ENCODE results near the gene SPRR1A. TPM values are rescaled to one million over a fixed set of nuclear protein-coding genes. Genes with fewer than 3 reads are reported as not detected.
"Not testable (repeated sequence)": the region's sequence is repeated elsewhere in the genome, so short reads cannot be mapped to it uniquely, and the experiment has no call there.

SPRR1A gene
- total and polyA plus RNA-seq, 12 donors, result not detected

- Histone ChIP-seq H3K4me1 (no peaks in the 10 kb centered on the region), H3K4me3 (no peak within 1 kb of the TSS), H3K27me3 (no peaks in the 10 kb centered on the region), H3K36me3 (no peaks in the 10 kb centered on the region), H3K9me3 (peaks cover 0 to 3% (median 0%) of the 10 kb centered on the region in 11 donors), H3K27ac (no peak within 1 kb of the TSS)
- no peak for TF ChIP-seq CTCF (IDR thresholded peaks at IDR 0.05)
- WGBS, 2 donors, result 58 to 65% methylated on average over 2 of the region's 2 CpGs
- ATAC-seq, result no peak
- intact Hi-C loops (cut with DNase I), result no loop called here
- DNase-seq, result no peak
Measured at GRCh38 chr1:153001382-153001781, 17.5 kb downstream of the SPRR1A start, which contains the start of gene SPRR3. SPRR3 (plus strand) TSS chr1:153001749; CDS start chr1:153003021, 1,272 bp downstream.

GRCh38 chr1:153011235-153011758, 27.4 kb downstream of the SPRR1A start:
- H3K27me3 ChIP-seq; intact Hi-C loops (cut with DNase I); H3K4me1 ChIP-seq; H3K27ac ChIP-seq; H3K9me3 ChIP-seq; H3K4me3 ChIP-seq; H3K36me3 ChIP-seq; DNase-seq; ATAC-seq: not testable (repeated sequence)
- WGBS, 2 donors, result 78 to 81% methylated on average over 8 of the region's 8 CpGs

- WGBS, 2 donors, result 5% methylated on average over 2 of the region's 2 CpGs
- H3K36me3 ChIP-seq; intact Hi-C loops (cut with DNase I); H3K27me3 ChIP-seq; H3K9me3 ChIP-seq; H3K4me3 ChIP-seq; DNase-seq; ATAC-seq; H3K4me1 ChIP-seq; H3K27ac ChIP-seq: not testable (repeated sequence)
Measured at GRCh38 chr1:153021829-153022228, 37.9 kb downstream of the SPRR1A start.

- H3K27me3 ChIP-seq; intact Hi-C loops (cut with DNase I); H3K4me3 ChIP-seq; H3K27ac ChIP-seq; H3K36me3 ChIP-seq; H3K9me3 ChIP-seq; DNase-seq; H3K4me1 ChIP-seq; ATAC-seq: not testable (repeated sequence)
- WGBS, 2 donors, result 38 to 50% methylated on average over 9 of the region's 9 CpGs
Measured at GRCh38 chr1:153022340-153022739, 38.5 kb downstream of the SPRR1A start.

- Histone ChIP-seq H3K36me3 (no peaks in the 10 kb centered on the region), H3K4me1 (no peaks in the 10 kb centered on the region), H3K27me3 (no peaks in the 10 kb centered on the region), H3K27ac (no peak overlapping the region), H3K4me3 (no peak overlapping the region), H3K9me3 (no peaks in the 10 kb centered on the region)
- ATAC-seq (no peak), DNase-seq (no peak)
- TF ChIP-seq CTCF (IDR thresholded peaks at IDR 0.05), result no peak
- WGBS, 2 donors, result 81 to 82% methylated on average over 7 of the region's 7 CpGs
- intact Hi-C loops (cut with DNase I), result no loop called here
Measured at GRCh38 chr1:153023109-153023508, 39.2 kb downstream of the SPRR1A start.

- no peak overlapping the region for H3K27ac ChIP-seq
- no peaks in the 10 kb centered on the region for H3K36me3 ChIP-seq
- ATAC-seq, result no peak
- TF ChIP-seq CTCF (IDR thresholded peaks at IDR 0.05), result no peak
- peaks cover 0 to 2% (median 0%) of the 10 kb centered on the region in 7 donors for H3K27me3 ChIP-seq
- H3K4me3 ChIP-seq, result no peak overlapping the region
- WGBS, 2 donors, result 79 to 84% methylated on average over 1 of the region's 1 CpG
- DNase-seq, result no peak
- peaks cover 0 to 4% (median 0%) of the 10 kb centered on the region in 11 donors for H3K9me3 ChIP-seq
- H3K4me1 ChIP-seq, result no peaks in the 10 kb centered on the region
- intact Hi-C loops (cut with DNase I), result no loop called here
Measured at GRCh38 chr1:153024413-153024812, 40.5 kb downstream of the SPRR1A start.
